AG09309 (cell line): ENCODE results near the gene NYNRIN.

ENCODE experiments used
- DNase-seq: peaks from one replicate; pipeline ENCODE4 v3.0.0-alpha.2; 2010; ENCODE audit warnings: low read depth
- H3K4me3 ChIP-seq: 2 replicates; pipeline ENCODE4 v1.5.1; 2011; ENCODE audit warnings: mild to moderate bottlenecking, low read depth, low read length, moderate library complexity; ENCODE audit not compliant: control insufficient read depth
- TF ChIP-seq, protein P1 (sequence below): IDR thresholded peaks from 2 replicates; pipeline ENCODE4 v1.5.1; 2011; ENCODE audit warnings: mild to moderate bottlenecking, low read depth, low read length, inconsistent platforms; ENCODE audit not compliant: insufficient read depth, control insufficient read depth; ENCODE audit errors: missing control alignments

The NYNRIN gene

DNA sequence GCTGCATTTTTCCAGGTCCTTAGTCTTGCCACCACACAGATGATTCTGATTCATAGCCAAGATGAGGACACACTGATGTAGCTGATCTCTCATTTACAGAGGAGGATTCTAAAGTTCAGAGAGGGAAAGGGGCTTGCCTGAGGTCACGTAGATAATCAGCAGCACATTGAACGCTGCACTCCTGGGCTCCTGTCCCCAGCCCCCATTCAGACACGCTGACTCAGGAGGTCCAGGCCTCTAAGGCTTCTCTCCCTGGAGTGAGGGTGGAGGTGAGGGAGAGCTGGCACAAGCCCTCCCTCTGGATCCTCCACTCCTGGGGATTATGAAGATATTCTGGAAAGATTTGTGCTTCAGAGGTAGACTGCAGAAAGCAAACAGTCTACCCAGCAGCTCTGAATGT, 20.5 kb upstream of the NYNRIN start:
- TF ChIP-seq, protein P1, sequence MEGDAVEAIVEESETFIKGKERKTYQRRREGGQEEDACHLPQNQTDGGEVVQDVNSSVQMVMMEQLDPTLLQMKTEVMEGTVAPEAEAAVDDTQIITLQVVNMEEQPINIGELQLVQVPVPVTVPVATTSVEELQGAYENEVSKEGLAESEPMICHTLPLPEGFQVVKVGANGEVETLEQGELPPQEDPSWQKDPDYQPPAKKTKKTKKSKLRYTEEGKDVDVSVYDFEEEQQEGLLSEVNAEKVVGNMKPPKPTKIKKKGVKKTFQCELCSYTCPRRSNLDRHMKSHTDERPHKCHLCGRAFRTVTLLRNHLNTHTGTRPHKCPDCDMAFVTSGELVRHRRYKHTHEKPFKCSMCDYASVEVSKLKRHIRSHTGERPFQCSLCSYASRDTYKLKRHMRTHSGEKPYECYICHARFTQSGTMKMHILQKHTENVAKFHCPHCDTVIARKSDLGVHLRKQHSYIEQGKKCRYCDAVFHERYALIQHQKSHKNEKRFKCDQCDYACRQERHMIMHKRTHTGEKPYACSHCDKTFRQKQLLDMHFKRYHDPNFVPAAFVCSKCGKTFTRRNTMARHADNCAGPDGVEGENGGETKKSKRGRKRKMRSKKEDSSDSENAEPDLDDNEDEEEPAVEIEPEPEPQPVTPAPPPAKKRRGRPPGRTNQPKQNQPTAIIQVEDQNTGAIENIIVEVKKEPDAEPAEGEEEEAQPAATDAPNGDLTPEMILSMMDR: no peak
- DNase-seq: no peak
- no peak overlapping the region for H3K4me3 ChIP-seq

DNA sequence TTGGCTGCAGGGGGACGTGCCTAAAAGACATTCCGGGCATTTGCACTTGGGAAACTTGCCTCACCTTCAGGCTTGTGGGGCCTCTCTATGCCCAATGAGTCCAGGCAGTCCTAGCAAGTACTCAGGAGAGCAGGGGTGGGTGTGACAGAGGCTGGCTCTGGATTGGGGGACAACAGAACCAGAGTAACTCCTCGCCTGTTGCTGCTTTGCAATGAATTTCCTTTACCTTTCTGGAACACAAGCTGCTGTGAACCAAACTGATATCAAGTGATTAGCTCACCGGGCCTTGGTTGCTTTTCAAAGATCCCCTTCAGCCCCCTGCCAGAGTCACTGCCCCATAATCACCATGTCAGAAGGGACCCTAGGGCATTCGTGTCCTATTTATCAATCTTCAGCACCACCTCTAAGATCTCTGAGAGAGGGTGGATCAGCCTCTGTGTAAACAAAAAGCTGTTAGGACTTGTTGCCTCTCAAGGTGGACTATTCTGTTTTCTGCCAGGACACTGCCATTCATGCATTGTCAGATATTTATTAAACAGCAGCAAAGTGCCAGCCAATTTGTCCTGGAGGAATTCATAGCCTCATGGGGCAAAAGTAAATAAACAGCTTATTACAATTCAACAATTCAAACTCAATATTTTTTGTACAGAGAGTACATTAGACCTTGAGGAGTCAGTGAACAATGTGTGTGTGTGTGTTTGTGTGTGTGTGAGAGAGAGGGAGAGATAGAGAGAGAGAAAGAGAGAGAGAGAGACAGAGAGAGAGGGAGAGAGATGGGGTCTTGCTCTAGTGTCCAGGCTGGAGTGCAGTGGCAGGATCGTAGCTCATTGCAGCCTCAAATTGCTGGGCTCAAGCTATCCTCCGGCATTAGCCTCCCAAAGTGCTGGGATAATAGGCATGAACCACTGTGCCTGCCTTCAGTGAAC, 19.6 kb upstream of the NYNRIN start:
- DNase-seq: no peak
- H3K4me3 ChIP-seq: no peak overlapping the region
- TF ChIP-seq, protein P1: no peak

DNA sequence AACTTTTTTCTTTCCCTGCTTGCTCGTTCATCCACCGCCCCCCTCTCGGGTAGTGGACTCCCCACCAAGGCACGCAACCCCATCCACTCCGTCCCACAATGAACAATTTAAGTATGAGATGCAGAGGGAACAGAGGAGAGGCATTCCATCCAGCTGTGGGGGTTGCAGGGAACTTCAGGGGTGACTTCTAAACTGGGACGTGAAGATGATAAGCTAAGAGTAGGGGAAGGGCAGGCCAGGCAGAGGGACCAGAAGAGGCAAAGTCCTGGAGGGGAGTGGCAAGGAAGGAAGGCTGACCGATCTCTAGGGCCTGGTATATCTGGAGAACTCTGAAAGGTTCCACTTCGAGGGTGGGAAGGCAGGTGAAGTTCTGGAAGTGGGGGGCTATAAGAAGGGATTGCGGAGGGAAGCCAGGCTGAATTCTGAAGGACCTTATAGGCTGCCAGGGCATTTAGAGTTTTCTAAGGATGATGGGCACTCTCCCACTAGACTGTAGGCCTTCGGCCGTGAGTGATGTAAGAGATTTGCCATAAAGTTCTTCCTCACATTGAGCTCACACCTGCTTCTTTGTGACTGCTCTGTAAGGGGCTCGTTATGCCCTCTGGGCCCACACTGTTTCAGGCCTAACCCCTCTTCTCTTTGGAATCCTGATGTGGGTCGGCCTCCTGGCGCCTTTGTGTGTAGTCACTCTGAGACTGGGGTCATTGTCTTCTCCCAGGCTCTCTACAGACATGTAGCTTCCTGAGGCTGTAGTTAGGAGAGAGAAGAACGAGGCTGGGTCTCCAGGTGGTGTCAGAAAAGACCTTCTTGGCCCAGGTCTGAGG, 18.7 kb upstream of the NYNRIN start:
- DNase-seq: no peak
- TF ChIP-seq, protein P1: no peak
- H3K4me3 ChIP-seq: no peak overlapping the region

DNA sequence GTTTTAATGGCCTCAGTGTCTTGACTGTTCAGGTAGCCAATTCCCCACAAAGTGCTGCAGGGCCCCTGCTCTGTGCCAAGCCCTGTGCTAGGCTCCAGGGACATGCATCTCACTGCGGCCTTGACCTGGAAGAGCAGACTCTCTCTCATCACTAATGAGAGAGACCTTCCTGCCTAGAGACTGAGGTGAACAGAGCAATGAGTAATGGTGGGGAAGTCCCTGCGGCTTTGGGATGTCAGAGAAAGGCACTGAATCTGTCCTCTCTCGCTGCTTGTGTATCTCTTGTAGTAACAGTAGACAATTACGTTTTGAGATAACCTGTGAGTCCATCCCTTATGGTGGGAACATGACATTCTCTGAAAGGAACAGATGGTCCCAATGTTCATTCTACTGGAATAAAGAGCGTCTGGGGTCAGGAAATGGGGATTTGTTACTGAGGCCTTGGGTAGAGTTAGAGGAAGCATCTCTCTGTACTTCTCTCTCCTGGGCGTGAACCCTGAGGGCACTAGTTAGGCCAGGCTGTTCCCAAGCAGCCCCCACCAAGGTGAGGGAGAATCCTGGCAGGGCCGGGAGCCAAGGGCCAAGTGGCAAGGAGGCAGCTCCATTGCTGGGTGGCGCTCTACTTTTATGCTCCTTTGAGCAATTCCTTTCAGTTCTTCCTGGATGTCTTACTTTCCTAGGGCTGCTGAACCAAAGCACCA, 17.3 kb upstream of the NYNRIN start:
- H3K4me3 ChIP-seq: no peak overlapping the region
- TF ChIP-seq, protein P1: no peak
- DNase-seq: no peak

DNA sequence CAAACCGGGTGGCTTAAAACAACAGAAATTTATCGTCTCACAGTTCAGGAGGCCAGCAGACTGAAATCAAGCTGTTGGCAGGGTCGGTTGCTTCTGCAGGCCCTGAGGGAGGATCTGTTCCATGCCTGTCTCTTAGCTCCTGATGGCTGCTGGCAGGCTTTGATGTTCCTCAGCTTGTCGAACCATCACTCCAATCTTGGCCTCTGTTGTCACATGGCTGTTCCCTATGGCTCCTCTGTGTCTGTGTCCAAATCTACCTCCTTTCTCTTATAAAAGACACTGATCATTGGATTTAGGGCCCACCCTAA, 16.8 kb upstream of the NYNRIN start:
- TF ChIP-seq, protein P1: no peak
- DNase-seq: no peak
- no peak overlapping the region for H3K4me3 ChIP-seq

DNA sequence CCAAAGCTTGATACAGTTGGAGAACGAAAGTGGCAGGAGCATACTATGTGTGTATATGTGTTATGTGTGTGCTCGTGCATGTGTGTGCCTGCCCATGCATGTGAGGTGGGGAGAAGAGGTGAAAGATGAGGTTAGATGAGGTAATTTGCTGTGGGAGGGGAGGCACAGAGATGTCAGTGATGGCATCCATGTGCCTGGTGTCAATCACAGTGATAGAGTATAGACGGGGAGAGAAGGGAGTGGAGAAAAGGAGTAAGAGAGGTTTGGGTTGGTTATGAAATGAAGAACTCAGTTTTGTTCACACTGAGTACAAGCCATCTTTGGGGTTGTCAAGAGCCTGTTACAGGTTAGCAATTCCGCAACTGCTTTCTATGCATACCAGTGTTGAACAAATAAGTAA, 14.6 kb upstream of the NYNRIN start:
- TF ChIP-seq, protein P1: no peak
- DNase-seq: no peak
- no peak overlapping the region for H3K4me3 ChIP-seq
